ENCODE data around the gene ZNF132. TPM values are rescaled to one million over a fixed set of nuclear protein-coding genes. Genes with fewer than 3 reads are reported as not detected.
"Not testable (repeated sequence)": the region's sequence is repeated elsewhere in the genome, so short reads cannot be mapped to it uniquely, and the experiment has no call there.

ZNF132 gene
- total RNA-seq, 3 donors from 2014 or later: 1.0 to 1.8 (median 1.8) TPM

- Mint-ChIP-seq H3K27me3 (ENCODE audit: low read depth) (no peaks in the 10 kb centered on the region), H3K4me3 (peak overlapping the region; percentile 88), H3K9me3 (no peaks in the 10 kb centered on the region), H3K36me3 (ENCODE audit: insufficient read depth) (peaks cover 4% of the 10 kb centered on the region), H3K4me1 (ENCODE audit: low read depth) (peaks cover 26% of the 10 kb centered on the region)
- peak; percentile 4 to 8 for ATAC-seq
- no peak for DNase-seq
These were observed 32.2 kb downstream of the ZNF132 start for GRCh38 chr19:58407658-58408151.

DNA sequence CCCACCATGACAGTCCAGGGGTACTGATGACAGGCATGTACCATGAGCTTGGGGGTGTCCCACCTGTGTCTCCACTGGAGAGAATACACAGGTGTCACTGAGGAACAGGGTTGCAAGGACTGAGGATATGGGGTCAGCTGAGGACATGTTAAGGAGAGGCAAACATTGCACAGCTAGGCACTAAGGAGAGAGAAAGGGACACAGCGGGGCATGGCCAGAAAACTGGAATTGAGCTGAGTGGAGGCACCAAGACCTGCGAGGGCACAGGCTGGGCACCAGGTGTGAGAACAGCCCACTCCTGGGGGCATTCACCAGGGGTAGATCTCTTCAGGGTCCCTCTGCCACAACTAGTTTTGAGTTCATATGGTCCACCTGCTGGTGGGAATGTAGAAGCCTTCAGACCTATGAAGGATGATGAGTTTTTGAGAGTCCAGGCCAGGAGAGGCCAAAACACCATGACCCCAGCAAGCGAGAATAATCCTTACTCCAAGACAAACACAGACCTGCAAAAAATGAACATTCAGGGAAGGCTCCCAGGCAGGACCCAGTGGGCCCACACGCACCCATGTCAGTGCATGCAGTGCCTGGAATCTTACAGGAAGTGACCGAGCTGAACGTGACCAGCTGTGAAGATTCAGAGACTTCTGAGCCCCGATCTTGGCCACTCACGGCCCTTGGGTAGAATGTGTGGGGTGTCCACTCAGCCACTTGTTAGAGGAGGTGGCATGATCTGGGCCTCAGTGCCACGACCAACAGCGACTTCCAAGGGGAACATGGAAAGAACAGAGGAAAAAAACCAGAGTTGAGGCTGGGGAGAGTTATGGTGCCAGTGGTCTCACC lies 32.9 kb downstream of the ZNF132 start:
- no peak for DNase-seq
- Mint-ChIP-seq H3K9me3 (no peaks in the 10 kb centered on the region), H3K27me3 (ENCODE audit: low read depth) (no peaks in the 10 kb centered on the region), H3K4me1 (ENCODE audit: low read depth) (peaks cover 26% of the 10 kb centered on the region), H3K36me3 (ENCODE audit: insufficient read depth) (no peaks in the 10 kb centered on the region), H3K4me3 (peak overlapping the region; percentile 88)
- no peak for ATAC-seq

DNA sequence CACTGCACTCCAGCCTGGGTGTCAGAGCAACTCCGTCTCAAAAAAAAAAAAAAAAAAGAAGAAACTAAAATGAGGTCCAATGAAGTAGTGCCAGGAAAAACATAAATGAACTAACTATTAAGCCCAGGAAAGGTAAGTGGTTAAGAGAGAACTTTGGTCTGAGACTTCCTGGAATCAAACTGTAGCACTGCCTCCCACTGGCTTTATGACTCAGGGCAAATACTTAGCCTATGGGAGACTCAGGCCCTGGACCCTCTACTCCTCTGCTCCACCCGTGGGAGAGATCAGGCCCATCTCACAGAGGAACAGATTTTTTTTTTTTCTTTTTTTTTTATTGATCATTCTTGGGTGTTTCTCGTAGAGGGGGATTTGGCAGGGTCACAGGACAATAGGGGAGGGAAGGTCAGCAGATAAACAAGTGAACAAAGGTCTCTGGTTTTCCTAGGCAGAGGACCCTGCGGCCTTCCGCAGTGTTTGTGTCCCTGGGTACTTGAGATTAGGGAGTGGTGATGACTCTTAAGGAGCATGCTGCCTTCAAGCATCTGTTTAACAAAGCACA lies 36.0 kb downstream of the ZNF132 start:
- H3K27me3 Mint-ChIP-seq (ENCODE audit: low read depth); H3K4me3 Mint-ChIP-seq; H3K9me3 Mint-ChIP-seq; ATAC-seq; H3K36me3 Mint-ChIP-seq (ENCODE audit: insufficient read depth); DNase-seq: not testable (repeated sequence)
- H3K4me1 Mint-ChIP-seq (ENCODE audit: low read depth): peaks cover 28% of the 10 kb centered on the region

DNA sequence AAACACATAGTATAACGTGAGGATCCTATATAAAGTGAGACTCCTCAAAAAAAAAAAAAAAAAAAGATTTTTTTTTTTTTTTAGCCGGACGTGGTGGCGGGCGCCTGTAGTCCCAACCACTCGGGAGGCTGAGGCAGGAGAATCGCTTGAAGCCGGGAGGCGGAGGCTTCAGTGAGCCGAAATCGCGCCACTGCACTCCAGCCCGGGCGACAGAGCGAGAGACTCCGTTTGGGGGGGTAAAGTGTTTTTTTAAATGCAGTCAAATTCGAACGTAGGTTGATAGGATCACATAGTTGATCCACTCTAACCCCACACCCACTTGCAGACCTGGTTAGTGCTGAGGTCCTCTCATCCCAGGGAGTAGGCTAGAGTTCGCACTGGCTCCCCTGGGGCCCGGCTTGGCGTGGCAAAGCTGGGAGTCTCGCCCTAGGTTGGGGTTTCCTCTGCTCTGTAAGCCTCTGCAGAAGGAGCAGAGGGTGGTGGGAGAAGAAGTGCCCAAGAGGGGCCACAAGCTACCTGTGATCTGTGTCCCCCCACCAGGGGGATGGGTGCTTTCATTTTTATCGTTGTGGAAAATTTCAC lies 38.0 kb downstream of the ZNF132 start:
- peak overlapping the region; percentile 79 for H3K4me3 Mint-ChIP-seq
- H3K4me1 Mint-ChIP-seq (ENCODE audit: low read depth): peaks cover 14% of the 10 kb centered on the region
- ATAC-seq (no peak), DNase-seq (no peak)
- H3K27me3 Mint-ChIP-seq (ENCODE audit: low read depth): peaks cover 15% of the 10 kb centered on the region
- no peaks in the 10 kb centered on the region for H3K9me3 Mint-ChIP-seq
- H3K36me3 Mint-ChIP-seq (ENCODE audit: insufficient read depth): no peaks in the 10 kb centered on the region

DNA sequence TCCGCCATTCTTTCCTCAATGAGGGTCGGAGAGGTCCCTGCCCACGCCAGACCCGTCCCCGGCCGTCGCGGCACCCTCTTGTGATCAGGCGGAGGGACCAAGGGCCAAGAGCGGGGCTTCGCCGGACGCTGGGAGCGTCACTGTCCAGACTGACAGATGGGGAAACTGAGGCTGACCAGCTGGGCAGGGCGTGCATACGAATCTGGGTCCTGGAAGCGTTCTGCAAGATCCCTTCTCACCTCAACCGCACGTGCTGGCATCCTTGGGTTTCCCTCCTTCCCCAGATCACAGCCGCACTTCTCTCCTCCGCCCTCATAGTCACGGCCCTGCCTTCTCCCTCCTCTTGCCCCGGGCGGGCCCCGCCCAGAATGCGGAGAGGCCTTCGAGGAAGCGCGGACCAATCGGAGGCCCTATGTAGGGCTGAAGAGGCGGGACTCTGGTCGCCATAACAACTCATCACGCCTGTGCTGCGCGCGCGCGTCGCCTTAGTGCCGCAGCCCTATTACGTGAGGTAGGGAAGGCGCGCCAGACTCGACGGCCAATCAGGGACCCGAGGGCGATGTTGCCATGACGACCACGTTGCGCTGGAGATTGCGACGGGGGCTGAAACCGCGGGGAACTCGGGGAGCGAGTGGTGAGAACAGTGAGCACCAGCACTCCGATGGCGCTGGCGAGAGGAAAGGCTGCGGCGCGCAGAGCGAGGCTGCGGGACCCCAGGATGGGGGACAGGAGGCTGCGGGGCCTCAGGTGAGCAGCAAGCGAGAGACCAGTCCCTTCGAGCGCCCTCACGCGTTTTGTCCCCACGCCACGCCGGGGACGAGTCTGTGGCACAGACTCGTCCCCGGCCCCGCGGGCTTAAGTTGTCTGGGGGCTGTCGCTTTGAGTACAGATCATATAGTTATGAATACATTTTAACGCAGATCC lies 38.8 kb downstream of the ZNF132 start:
- peak; percentile 99 for DNase-seq
- no peaks in the 10 kb centered on the region for H3K9me3 Mint-ChIP-seq
- no peaks in the 10 kb centered on the region for H3K36me3 Mint-ChIP-seq (ENCODE audit: insufficient read depth)
- ATAC-seq: peak; percentile 98
- peaks cover 12% of the 10 kb centered on the region for H3K4me1 Mint-ChIP-seq (ENCODE audit: low read depth)
- H3K4me3 Mint-ChIP-seq: peak overlapping the region; percentile 79
- peaks cover 15% of the 10 kb centered on the region for H3K27me3 Mint-ChIP-seq (ENCODE audit: low read depth)

DNA sequence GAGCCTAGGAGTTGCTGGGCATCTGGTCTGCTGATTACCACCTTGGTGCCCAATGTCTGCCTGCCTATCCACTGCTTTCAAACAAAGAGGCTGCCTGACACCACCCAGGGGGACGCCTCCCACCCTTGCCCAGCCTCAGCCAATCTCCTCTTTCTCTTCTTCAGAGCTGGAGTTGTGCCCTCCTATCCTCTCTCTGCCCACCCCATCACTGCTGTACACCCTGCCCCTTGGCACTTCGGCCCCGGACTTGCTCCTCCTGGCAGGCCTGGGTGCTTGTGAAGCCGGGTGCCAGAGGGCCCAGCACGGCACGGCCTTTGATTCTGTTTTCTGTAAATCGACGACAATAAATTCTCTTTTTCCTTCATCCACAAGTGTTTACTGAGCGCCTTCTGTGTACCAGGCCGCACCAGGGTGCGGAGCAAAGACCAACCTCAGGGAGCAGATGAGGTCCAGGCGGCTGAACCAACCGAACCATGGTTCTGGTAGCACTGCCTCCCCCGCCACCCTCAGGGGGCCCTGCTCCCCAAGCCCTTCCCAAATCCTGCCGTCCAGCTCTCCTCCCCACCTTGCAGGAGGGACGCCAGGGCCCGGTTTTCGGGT lies 39.5 kb downstream of the ZNF132 start:
- H3K27me3 Mint-ChIP-seq (ENCODE audit: low read depth): peaks cover 20% of the 10 kb centered on the region
- ATAC-seq (no peak), DNase-seq (no peak)
- H3K4me1 Mint-ChIP-seq (ENCODE audit: low read depth): peaks cover 12% of the 10 kb centered on the region
- H3K36me3 Mint-ChIP-seq (ENCODE audit: insufficient read depth): peaks cover 3% of the 10 kb centered on the region
- H3K4me3 Mint-ChIP-seq: peak overlapping the region; percentile 79
- no peaks in the 10 kb centered on the region for H3K9me3 Mint-ChIP-seq

DNA sequence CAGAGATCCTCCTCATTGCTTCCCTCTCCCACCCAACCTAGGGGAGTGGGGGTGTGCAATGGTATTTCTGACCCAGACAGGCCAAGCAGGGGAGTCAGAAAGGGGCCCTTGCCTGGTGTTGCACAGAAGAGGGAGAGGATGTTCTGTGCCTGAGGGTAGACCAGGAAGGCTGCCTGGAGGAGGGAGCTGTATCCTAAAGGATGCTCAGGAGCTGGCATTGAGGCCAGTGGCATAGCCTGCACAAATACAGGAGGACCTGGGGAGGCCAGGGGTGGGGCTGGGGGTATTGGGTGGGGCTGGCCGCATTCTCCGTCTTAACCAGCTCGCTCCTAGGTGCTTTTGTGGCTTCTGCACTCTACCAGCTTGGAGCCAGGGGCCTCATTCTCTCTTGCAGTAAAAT lies 40.0 kb downstream of the ZNF132 start:
- H3K4me1 Mint-ChIP-seq (ENCODE audit: low read depth): peaks cover 12% of the 10 kb centered on the region
- peaks cover 5% of the 10 kb centered on the region for H3K36me3 Mint-ChIP-seq (ENCODE audit: insufficient read depth)
- DNase-seq: no peak
- H3K27me3 Mint-ChIP-seq (ENCODE audit: low read depth): peaks cover 20% of the 10 kb centered on the region
- H3K9me3 Mint-ChIP-seq: no peaks in the 10 kb centered on the region
- no peak for ATAC-seq
- no peak overlapping the region for H3K4me3 Mint-ChIP-seq

DNA sequence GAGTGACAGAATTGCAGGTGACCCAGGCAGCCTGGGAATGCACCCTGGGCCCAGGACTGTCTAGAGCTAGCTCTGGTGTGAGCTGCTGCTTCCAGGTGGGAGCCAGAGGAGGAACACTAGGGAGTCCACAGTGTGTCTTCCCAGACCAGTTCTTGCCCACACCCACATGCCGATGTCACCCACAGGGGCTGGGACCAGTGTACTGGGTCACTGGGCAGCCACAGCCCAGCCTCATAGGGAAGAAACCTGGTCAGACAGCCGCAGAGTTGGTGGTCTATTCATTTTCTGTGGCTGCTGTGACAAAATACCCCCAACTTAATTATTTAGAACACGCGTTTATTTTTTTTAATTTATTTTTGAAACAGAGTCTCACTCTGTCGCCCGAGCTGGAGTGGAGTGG lies 41.4 kb downstream of the ZNF132 start:
- Mint-ChIP-seq H3K27me3 (ENCODE audit: low read depth) (peaks cover 20% of the 10 kb centered on the region), H3K36me3 (ENCODE audit: insufficient read depth) (peaks cover 18% of the 10 kb centered on the region), H3K4me3 (no peak overlapping the region), H3K4me1 (ENCODE audit: low read depth) (peaks cover 12% of the 10 kb centered on the region), H3K9me3 (no peaks in the 10 kb centered on the region)
- ATAC-seq (no peak), DNase-seq (no peak)

- no peaks in the 10 kb centered on the region for H3K9me3 Mint-ChIP-seq
- H3K4me3 Mint-ChIP-seq: no peak overlapping the region
- peaks cover 12% of the 10 kb centered on the region for H3K4me1 Mint-ChIP-seq (ENCODE audit: low read depth)
- peaks cover 22% of the 10 kb centered on the region for H3K36me3 Mint-ChIP-seq (ENCODE audit: insufficient read depth)
- ATAC-seq: no peak
- DNase-seq: no peak
- peaks cover 20% of the 10 kb centered on the region for H3K27me3 Mint-ChIP-seq (ENCODE audit: low read depth)
These were observed 41.9 kb downstream of the ZNF132 start for GRCh38 chr19:58398087-58398486.

DNA sequence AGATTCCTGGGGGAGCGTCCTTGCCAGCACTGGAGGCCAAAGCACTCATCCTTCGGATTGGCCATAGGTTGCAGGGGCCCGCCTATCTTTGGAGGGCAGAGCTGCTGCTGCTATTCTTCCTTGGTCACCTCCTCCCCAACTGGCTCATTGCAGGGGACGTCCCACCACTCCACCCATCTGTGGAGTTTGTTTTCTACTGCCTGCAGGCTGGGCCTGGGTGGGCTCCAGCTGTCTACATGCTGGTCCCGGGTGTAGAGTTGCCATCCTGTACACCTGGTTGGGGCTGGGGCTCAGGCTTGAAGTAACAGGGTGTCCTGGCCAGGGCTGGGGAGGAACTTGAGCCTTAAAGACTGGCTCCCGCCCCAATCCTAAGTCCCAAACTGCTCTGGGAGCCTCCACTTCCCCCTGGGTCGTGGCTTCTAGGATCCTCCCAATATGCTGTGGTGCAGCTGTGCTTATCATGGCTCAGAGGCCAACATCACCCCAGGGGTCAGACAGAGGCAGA lies 42.4 kb downstream of the ZNF132 start:
- no peak for DNase-seq
- H3K27me3 Mint-ChIP-seq (ENCODE audit: low read depth): peaks cover 20% of the 10 kb centered on the region
- no peak for ATAC-seq
- peaks cover 25% of the 10 kb centered on the region for H3K36me3 Mint-ChIP-seq (ENCODE audit: insufficient read depth)
- peaks cover 15% of the 10 kb centered on the region for H3K4me1 Mint-ChIP-seq (ENCODE audit: low read depth)
- H3K9me3 Mint-ChIP-seq: no peaks in the 10 kb centered on the region
- H3K4me3 Mint-ChIP-seq: no peak overlapping the region

GRCh38 chr19:58396691-58397532 lies 43.0 kb downstream of the ZNF132 start:
- Mint-ChIP-seq H3K36me3 (ENCODE audit: insufficient read depth) (peaks cover 27% of the 10 kb centered on the region), H3K9me3 (no peaks in the 10 kb centered on the region), H3K4me1 (ENCODE audit: low read depth) (peaks cover 15% of the 10 kb centered on the region), H3K4me3 (no peak overlapping the region), H3K27me3 (ENCODE audit: low read depth) (peaks cover 20% of the 10 kb centered on the region)
- DNase-seq: no peak
- no peak for ATAC-seq

GRCh38 chr19:58395979-58396627 lies 43.9 kb downstream of the ZNF132 start:
- Mint-ChIP-seq H3K4me3 (no peak overlapping the region), H3K9me3 (no peaks in the 10 kb centered on the region), H3K36me3 (ENCODE audit: insufficient read depth) (peaks cover 29% of the 10 kb centered on the region), H3K4me1 (ENCODE audit: low read depth) (peaks cover 13% of the 10 kb centered on the region), H3K27me3 (ENCODE audit: low read depth) (peaks cover 20% of the 10 kb centered on the region)
- ATAC-seq (peak in 1 of 2 donors; percentile 9), DNase-seq (no peak)

All from activated T-cell treated with anti-CD3 and anti-CD28 coated beads, Interleukin-2, amount 50 U/mL, for 4 hours (primary cell).